ENCODE results near the gene DLG3.
"Not testable (repeated sequence)": the region's sequence is repeated elsewhere in the genome, so short reads cannot be mapped to it uniquely, and the experiment has no call there.

DLG3 gene

DNA sequence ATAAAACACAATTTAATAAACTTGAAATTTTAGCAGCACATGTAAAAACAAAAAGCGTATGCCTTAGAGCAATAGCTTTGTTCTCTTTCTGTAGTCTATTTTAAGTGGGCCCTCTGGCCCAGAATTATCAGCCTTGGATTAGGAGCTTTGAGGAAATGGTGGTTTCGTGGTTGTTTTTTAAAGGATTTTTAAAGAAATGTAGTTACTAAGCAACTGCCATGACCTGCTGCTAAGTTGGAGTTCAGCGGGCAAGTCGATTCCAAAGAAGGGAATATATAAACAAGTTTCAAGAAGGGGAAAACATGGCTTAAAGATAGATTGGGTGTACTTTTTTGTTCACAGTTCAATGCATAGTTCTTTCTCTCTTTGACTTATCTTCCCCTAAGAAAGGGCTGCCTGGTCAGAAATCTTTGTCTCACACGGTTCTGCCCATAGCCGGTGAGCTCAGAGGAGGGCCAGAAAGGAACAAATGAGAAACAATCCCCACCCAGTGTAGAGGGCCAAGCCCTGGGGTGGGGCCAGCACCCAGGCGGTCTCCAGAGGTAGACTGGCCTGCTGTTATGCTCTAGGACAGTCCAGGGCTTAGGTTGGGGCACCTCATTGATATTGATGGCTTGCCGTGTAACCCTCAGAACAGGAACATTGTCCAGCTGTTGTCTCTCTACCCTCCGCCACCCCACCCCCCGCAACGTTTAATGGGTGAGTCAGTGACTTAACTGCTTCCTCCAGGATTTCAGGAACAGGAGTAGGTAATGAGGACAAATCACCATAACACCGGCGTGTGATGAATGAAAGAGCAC is 32.5 kb downstream of the DLG3 start:
- no peak for FAIRE-seq

- FAIRE-seq: no peak
Observed at GRCh38 chrX:70477734-70478075, 33.1 kb downstream of the DLG3 start.

GRCh38 chrX:70478526-70479245 is 34.1 kb downstream of the DLG3 start:
- FAIRE-seq: no peak

DNA sequence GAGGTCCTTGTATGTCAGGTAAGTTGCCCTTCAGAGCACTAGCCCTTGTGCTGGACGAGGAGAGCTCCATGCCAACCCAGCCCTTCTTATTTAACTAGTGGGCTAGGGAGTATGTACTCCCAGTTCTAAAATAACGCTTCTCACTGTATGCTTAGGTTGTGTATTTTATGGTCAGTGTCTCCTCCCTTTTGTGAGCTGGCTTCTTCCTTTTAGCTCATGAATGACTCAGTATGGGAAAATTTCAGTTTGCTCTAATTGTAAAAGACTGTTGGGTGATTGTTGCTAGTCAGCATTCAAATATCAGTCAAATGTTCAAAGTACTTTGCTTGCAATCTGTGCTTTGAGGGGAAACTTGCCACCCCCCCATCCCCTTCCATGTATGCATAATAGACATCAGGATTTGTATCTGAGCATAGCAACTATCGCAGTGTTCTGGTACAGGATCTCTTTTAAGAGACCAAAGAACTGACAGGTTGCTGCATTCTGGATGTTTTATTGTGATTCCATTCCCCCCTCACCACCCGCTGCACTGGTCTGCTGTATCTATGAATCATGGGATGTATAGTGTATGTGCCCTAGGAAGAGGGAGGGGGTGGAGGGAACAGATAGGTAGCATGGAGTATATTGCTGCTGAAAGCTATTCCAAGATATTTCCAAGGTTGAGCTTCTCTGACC is 34.7 kb downstream of the DLG3 start:
- no peak for FAIRE-seq

DNA sequence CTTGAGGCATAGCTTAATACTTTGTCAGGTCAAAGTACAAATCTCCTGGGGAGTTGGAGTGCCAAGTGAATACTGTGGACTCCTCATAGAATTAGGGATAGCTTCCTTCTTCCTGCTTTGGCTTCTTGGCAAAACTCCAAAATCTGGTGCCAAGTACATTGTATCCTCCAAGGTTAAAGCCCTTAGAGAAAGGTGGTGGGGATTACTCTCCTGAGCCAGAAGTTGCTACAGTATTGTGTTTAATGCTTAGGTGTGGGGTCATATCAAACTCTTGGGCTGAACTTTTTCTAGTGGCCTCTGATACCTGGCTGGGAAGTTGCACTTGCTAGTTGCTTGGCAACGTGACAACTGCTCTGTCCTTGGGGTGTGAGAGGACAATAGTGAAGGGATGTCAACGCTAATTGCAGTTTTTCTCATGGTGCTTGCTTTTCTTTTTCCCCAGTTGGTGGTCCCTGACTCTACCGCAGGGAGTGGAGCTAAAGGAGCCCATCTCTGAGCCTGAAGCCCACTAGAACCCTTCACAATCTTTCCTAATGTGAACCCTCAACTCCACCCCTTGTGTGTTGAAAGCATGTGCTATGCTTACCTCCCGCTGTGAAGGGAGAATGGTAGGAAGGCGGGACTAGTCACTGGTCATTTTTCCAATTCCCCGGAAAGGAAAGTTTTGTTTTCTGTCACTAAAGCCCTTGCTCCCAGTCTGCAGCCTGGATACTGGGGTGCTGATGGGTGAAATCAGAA is 35.5 kb downstream of the DLG3 start:
- no peak for FAIRE-seq

- FAIRE-seq: no peak
Observed at GRCh38 chrX:70480660-70481018, 36.0 kb downstream of the DLG3 start.

GRCh38 chrX:70481471-70482270 is 37.0 kb downstream of the DLG3 start:
- FAIRE-seq: no peak

DNA sequence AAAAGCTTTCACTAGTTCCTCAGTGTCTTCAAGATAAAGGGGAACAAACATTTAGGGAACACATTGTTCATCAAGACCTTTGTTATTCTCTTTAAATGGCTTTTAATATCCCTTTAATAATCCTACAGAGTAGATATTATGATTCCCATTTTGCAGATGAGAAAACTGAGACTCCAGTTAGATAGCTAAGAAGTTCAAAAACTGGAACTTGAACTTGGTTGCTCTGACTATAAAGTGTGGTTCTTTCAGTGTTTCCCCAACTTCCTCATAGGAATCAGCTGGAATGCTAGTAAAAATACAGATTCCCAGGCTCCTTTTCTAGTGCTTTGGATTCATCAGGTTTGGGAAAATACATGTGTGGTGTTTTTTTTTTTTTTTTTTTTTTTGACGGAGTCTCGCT is 37.7 kb downstream of the DLG3 start:
- no peak for FAIRE-seq

- FAIRE-seq: no peak
Observed at GRCh38 chrX:70485466-70485865, 40.8 kb downstream of the DLG3 start.

DNA sequence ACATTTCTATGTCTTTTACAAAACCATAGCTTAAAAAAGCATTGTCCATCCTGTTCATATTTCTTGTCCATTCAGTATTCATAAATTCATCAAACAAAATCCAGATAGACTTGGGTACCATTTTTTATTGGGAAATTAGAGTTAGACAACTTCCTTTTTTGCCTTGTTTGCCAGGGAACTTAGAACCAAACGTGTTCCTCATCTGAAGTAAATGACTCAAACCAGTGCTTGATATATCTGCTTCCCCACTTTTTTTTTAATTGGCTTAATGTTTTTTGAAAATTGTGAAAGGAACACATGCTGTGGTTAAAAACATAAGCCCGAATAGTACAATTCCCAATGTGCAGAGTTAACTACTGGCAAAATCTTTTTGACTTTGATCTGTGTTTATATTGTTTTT is 44.2 kb downstream of the DLG3 start:
- FAIRE-seq: peak; percentile 45

DNA sequence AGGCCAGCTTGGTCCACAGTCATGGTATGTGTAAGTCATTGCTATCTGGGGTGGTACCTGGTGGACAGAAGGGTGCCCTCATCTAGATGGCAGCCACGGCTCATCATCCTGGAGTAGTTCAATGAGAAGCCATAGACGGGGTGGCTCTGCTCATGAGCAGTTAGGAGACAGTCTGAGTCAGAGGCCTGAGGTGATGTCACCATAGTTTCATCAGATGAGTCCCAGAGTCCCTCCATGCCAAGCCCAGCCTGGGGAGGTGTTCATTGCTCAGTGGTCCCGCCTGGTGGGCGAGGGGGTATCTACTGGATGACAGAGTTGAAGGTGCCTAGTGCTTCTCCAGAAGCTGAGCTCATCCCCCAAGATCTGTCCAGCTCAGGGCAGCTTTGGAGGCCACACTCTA is 49.8 kb downstream of the DLG3 start:
- FAIRE-seq: no peak

- FAIRE-seq: no peak
Observed at GRCh38 chrX:70496491-70496890, 51.9 kb downstream of the DLG3 start.

GRCh38 chrX:70497026-70497425 is 52.4 kb downstream of the DLG3 start:
- FAIRE-seq: no peak

DNA sequence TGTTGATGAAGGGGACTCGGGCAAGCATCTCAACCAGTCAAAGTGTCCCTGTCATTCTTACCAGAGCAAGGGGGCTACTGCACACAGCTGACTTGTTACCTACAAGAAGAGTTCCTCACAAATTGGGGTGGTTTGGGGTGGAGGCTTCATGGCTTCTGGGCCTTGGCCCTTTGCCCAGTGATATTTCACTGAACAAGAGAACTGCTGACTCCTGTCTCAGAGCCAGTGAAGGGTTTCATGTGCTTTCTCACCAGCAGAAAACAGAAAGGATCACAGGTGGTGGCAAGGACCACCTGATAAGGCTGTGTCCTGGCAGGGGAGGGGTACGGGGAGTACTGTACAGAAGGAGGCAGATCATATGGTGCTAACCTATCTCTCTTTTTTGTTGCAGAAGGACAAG is 53.5 kb downstream of the DLG3 start:
- FAIRE-seq: no peak

DNA sequence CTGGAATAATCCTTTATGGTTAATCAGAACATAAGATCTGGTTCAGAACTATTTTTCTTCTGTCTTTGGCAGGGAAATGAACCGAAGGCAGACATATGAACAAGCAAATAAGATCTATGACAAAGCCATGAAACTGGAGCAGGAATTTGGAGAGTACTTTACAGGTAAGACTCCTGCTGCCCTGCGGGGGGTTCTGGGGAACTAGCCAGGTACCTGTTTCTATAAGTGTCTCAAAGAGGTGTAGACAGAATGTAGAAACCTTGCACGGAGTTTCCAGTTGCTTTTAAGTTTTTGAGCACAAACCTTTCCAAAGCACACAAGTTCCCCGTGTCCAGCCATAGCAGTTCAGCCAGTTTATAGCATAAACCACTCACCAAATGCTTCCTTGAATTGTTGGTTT is 56.2 kb downstream of the DLG3 start:
- FAIRE-seq: no peak

DNA sequence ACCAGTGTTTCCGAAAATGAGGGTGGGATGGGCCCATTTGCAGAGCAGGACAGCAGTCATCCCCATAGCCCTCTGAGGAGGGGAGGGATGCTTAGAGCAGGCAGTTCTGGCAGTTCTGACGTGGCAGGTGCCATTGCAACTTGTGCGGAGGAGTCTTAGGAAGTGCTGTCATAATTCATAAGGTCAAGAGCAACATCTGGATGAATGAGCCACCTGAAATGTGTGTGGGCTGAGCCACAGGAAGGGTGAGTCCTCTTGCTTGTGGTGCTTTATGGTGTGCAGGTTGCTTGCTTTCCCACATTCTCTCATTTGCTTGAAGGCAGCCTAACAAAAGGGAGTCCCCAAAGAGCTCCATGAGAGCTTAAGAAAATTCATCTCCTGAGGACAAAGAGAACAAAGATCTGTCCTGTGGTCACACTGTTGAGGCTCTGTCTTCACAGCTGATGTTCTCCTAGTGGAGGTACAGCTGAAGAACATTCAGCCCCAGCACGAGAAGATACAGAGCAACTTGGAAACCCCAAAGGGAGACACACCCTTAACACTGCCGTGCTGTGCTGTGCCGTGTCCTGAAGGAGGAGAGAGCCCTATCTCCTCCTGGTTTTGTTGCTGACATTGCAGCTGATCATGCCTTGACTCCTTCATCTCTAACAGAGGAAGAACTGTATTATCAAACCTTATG is 60.3 kb downstream of the DLG3 start:
- no peak for FAIRE-seq

DNA sequence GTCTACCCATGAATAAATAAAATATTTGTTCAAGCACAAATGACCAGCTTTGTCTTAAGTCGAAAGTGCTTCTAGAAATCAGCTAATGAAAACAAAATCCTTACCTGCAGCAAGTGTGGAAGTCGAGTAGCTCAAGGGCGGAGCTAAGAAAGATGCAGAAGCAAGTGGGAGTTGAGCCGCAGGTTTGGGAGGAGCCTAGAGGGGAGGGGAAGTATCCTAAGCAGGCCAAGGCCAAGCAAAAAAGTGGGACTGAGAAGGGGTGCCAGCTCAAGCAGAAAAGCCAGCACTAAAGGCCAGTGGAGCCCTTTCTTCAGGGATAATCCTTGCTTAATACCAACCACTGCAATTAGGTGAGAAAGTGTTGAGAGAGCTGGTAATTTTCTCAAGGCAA is 60.8 kb downstream of the DLG3 start:
- no peak for FAIRE-seq

DNA sequence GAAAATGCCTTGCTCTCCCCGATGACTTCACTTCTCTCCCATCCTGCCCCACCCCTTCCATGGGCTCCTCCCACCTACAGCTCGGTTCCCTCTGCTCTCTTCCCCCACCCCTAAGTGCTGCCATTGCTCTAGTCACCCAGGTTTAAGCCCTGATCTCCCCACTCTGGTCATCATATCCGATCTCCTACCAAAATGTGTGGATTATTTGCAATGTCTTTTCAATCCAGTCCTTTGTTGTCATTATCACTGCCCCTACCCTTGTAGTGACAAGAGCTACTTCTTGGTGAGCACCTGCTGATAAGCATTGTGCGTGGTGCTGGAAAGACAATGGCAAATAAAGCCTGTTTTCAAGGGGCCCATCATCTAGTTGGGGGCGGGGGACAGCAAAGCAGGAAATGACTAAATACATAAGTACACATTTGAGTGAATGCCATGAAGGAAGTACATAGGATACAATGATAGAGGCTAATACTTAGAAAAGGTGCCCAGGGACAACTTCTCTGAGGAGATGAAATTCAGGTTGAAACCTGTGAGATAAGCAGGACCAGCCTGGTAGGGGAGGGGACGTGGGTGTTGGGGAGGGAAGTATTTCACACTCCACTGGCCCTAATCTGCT is 63.8 kb downstream of the DLG3 start:
- no peak for FAIRE-seq

DNA sequence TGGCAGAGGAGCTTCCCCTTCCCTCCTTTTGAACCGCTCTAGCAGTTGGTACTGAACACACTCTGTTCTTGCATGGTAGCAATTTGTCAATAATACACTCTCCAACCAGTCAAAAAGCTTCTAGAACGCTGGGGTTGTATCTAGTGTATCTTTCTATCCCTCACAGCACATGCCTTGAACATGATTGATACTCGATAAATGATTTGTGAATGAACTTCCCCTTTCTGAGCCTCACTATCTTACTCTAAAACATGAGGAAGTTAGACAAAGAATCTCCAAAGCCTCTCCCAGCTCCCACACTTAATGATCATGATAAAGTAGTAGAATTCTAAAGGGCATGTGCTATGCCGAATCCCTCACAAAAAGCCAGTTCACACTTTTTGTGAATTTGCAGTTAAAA is 64.4 kb downstream of the DLG3 start:
- FAIRE-seq: no peak

GRCh38 chrX:70515270-70515669 is 70.6 kb downstream of the DLG3 start:
- FAIRE-seq: not testable (repeated sequence)

DNA sequence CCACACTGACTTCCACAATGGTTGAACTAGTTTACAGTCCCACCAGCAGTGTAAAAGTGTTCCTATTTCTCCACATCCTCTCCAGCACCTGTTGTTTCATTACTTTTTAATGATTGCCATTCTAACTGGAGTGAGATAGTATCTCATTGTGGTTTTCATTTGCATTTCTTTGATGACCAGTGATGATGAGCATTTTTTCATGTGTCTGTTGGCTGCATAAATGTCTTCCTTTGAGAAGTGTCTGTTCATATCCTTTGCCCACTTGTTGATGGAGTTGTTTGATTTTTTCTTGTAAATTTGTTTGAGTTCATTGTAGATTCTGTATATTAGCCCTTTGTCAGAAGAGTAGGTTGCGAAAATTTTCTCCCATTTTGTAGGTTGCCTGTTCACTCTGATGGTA is 71.1 kb downstream of the DLG3 start:
- not testable (repeated sequence) for FAIRE-seq

Data from endometrium (tissue), 2 donors.